HEK293T (cell line): ENCODE data around the gene PDGFRB.

Experiments
- BHLHE40 ChIP-seq: fragments of 450-650 bp; IDR thresholded peaks from 2 replicates; pipeline ENCODE4 v1.6.1; 2016; ENCODE audit warnings: mild to moderate bottlenecking, moderate library complexity, borderline replicate concordance
- CTBP1 ChIP-seq: fragments of 450-650 bp; IDR thresholded peaks from 2 replicates; pipeline ENCODE4 v1.6.1; 2016; ENCODE audit warnings: borderline replicate concordance
- FOXA1 ChIP-seq: fragments of 450-650 bp; IDR thresholded peaks from 2 replicates; pipeline ENCODE4 v1.6.1; 2016; ENCODE audit warnings: mild to moderate bottlenecking
- FOXK2 ChIP-seq: fragments of 450-650 bp; IDR thresholded peaks from 2 replicates; pipeline ENCODE4 v1.6.1; 2016; ENCODE audit warnings: mild to moderate bottlenecking
- FOXM1 ChIP-seq: fragments of 450-650 bp; IDR thresholded peaks from 2 replicates; pipeline ENCODE4 v1.6.1; 2017; ENCODE audit warnings: mild to moderate bottlenecking, borderline replicate concordance
- HDGF ChIP-seq: fragments of 450-650 bp; IDR thresholded peaks from 2 replicates; pipeline ENCODE4 v1.6.1; 2017; ENCODE audit warnings: antibody characterized with exemption, borderline replicate concordance
- L3MBTL2 ChIP-seq: fragments of 450-650 bp; conservative IDR thresholded peaks from 2 replicates; pipeline ENCODE4 v1.6.1; 2016; ENCODE audit warnings: mild to moderate bottlenecking
- LEF1 ChIP-seq: fragments of 450-650 bp; IDR thresholded peaks from 2 replicates; pipeline ENCODE4 v1.6.1; 2017; ENCODE audit warnings: mild to moderate bottlenecking, borderline replicate concordance
- NFRKB ChIP-seq: fragments of 450-650 bp; IDR thresholded peaks from 2 replicates; pipeline ENCODE4 v1.6.1; 2016; ENCODE audit warnings: mild to moderate bottlenecking, moderate library complexity
- SP1 ChIP-seq: fragments of 450-650 bp; IDR thresholded peaks from 2 replicates; pipeline ENCODE4 v1.6.1; 2017
- SUZ12 ChIP-seq: fragments of 450-650 bp; IDR thresholded peaks from 2 replicates; pipeline ENCODE4 v1.6.1; 2016; ENCODE audit warnings: mild to moderate bottlenecking
- TARDBP ChIP-seq: fragments of 450-650 bp; IDR thresholded peaks from 2 replicates; pipeline ENCODE4 v1.6.1; 2016
- ZNF384 ChIP-seq: fragments of 450-650 bp; IDR thresholded peaks from 2 replicates; pipeline ENCODE4 v1.6.1; 2016
- TF ChIP-seq, protein P1 (sequence below): fragments of 450-650 bp; IDR thresholded peaks from 2 replicates; pipeline ENCODE4 v1.6.1; 2016

GRCh38 chr5:150173161-150173560 is 17.5 kb upstream of the PDGFRB start:
- TF ChIP-seq, protein P1, sequence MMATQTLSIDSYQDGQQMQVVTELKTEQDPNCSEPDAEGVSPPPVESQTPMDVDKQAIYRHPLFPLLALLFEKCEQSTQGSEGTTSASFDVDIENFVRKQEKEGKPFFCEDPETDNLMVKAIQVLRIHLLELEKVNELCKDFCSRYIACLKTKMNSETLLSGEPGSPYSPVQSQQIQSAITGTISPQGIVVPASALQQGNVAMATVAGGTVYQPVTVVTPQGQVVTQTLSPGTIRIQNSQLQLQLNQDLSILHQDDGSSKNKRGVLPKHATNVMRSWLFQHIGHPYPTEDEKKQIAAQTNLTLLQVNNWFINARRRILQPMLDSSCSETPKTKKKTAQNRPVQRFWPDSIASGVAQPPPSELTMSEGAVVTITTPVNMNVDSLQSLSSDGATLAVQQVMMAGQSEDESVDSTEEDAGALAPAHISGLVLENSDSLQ = no peak
- TF ChIP-seq SP1 (no peak), CTBP1 (no peak), TARDBP (no peak), FOXM1 (no peak), SUZ12 (no peak), LEF1 (no peak), FOXA1 (no peak), FOXK2 (no peak), HDGF (no peak), ZNF384 (no peak), BHLHE40 (no peak), L3MBTL2 (no peak), NFRKB (no peak)
